Heart left ventricle (tissue), 13 donors: ENCODE results near the gene SPECC1L.

Experiments
- CTCF ChIP-seq, 12 donors: fragments of 200-600 bp; sonication (generic) in 4 of 12; IDR thresholded peaks; one replicate each; pipeline versions ENCODE4 v1.5.0 to v1.8.0; 2018 to 2022; ENCODE audit warnings: antibody characterized with exemption in 12 of 12, mild to moderate bottlenecking in 5 of 12
- POLR2A ChIP-seq, 2 donors: fragments of 450-650 bp; IDR thresholded peaks; one replicate each; pipeline ENCODE4 v1.6.1; 2017; ENCODE audit warnings: antibody characterized with exemption in 2 of 2, mild to moderate bottlenecking in 2 of 2, moderate library complexity in 2 of 2
- donor health status: ischemic (EF 13 %, LVEDD 7.1; RV severe dilation, severe dysfunction).
- donor health status: DM: no; HTN: yes; CAD: no.
- donor health status: DM: no; HTN: no; CAD: no.
- donor health status: ischemic (EF 25% LVEDD 6.9; RV normal size, moderate dysfunction).
- donor health status: ischemic (EF 25% LVEDD 5.7; RV mildly dilated, moderate dysfunction).
- donor health status: ischemic (EF 35%, LVEDD 5.7; RV mildly dilated, moderate dysfunction).
- donor health status: nonischemic (EF 11% LVEDD 7.7; RV severe dilation, severe dysfunction).
- donor health status: DM: yes; HTN: yes; CAD: no.
- donor health status: PGD.
- donor health status: ischemic (EF 29% LVEDD 5.4; RV normal size, mild dysfunction).
- donor health status: nonischemic (EF 23%, LVEDD 6.1; RV moderate dilation, normal function).

DNA sequence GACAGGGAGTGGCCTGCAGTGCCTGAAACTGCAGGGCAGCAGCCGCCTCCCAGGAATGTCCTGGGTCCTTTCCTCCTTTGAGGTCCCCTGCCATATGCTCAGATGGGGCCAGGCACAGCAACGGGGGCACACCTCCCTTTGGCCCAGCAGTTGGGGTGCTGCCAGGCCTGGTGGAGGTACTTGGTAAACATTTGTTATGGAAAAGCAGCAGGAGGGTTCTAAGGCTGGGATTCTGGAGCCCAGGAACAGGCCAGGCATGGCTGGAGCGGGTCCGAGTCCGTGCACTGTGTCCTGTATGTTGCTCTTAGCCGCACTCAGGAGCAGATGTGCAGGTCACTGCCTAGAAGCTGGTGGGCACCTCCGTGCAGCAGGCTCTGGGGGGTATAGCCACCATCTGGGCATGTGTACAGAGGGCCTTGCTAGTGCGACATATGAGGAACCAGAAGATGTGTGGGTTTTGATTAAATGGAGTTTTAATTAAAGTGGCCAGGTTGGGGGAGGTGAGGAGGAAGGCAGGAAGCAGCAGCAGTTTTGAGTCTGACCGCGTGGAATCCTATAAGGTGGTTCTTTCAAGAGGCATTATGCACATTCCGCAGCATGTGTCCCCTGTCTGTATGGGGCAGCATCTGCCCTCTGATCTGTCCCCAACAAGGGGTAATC is 158.2 kb downstream of the SPECC1L start:
- TF ChIP-seq CTCF (IDR thresholded peaks at IDR 0.05) (no peak), POLR2A (IDR thresholded peaks at IDR 0.05) (no peak)
